ENCODE results near the gene SYNJ1.

DNA sequence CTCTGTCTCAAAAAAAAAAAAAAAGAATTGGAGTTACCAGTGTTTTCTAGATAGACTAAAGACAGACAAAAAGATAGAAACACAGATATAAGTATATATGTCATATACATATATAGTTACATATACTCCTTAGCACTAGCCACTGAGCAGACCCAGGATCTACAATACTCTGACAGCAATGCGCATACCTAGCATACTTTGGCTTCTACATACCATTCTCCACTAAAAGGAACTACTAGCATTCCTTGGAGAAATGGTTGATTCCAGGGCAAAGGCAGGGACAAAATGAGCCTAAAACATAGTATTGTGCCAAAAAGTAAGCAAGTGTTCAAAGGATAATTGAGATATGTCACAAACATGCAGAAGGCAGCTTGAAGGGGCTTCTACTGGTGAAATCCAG lies 22.7 kb downstream of the SYNJ1 start:
- TF ChIP-seq GATA3 (IDR thresholded peaks at IDR 0.05; ENCODE audit: low read depth, low read length) (no peak), GATA2 (IDR thresholded peaks at IDR 0.05; ENCODE audit: low read depth, low read length) (no peak)

Data from SH-SY5Y (cell line).